K562 (cell line): Measurements from ENCODE around the gene TMEM229B. TPM values are rescaled to one million over a fixed set of nuclear protein-coding genes. Genes with fewer than 3 reads are reported as not detected.

Experiments used
- ATAC-seq: fragments of 200-7000 bp; cut with Tn5 transposase; 3 replicates; pipeline ENCODE4 v1.9.1; 2020; ENCODE audit warnings: moderate library complexity
- BruUV-seq: library from RNA; stranded (reverse); fragments of 400-500 nt; replicated peaks from 2 replicates; lab custom pipeline; 2021; lab: Mats Ljungman, UMichigan
- CTCF ChIA-PET: fragments of 300-600 bp; formaldehyde crosslinking; extraction: SDS; loops from one replicate; lab custom pipeline; 2021; ENCODE audit warnings: low intra/inter-chr PET ratio; lab: Yijun Ruan, JAX
- POLR2A ChIA-PET: fragments of 300-600, 350-650 bp; sonication (Branson Sonifier 250); formaldehyde crosslinking; extraction: SDS; loops from one replicate; lab custom pipeline; 2021; ENCODE audit warnings: antibody characterized with exemption, inconsistent platforms; lab: Yijun Ruan, JAX
- DNase-seq, 4 experiments: peaks; one replicate each; pipeline versions ENCODE4 v3.0.0 to v3.0.0-alpha.2; 2011 to 2018; ENCODE audit warnings: low spot score in 3 of 4, mixed read lengths in 3 of 4; ENCODE audit errors: extremely low read depth in 1 of 4
- FAIRE-seq: peaks from 2 replicates; lab custom pipeline; 2011; peaks lifted over from hg19 to GRCh38; lab: Jason Lieb, UNC
- H2AFZ ChIP-seq: 2 replicates; pipeline ENCODE4 v1.6.0; 2011; ENCODE audit warnings: low read depth, low read length, control low read depth, inconsistent platforms
- H3K27ac ChIP-seq: fragments of 200-600 bp; 3 replicates; pipeline ENCODE4 v1.8.0; 2011; ENCODE audit warnings: low read depth, mild to moderate bottlenecking, control low read depth, inconsistent platforms, low read length, moderate library complexity, mixed read lengths; ENCODE audit errors: extremely low read depth
- H3K27me3 ChIP-seq, 2 experiments: fragments of 300-600 bp in 1 of 2; 2 replicates in 1 of 2; 3 replicates in 1 of 2; pipeline versions ENCODE4 v1.6.0 to v1.8.0; 2011; ENCODE audit warnings: inconsistent platforms in 2 of 2, low read length in 2 of 2, mild to moderate bottlenecking in 1 of 2, mixed read lengths in 1 of 2, moderate library complexity in 1 of 2; ENCODE audit not compliant: control insufficient read depth in 2 of 2, insufficient read depth in 2 of 2
- H3K36me3 ChIP-seq: fragments of 300-600 bp; 3 replicates; pipeline ENCODE4 v1.8.0; 2011; ENCODE audit warnings: mild to moderate bottlenecking, low read length, inconsistent platforms; ENCODE audit not compliant: control insufficient read depth, insufficient read depth
- H3K4me1 ChIP-seq, 2 experiments: fragments of 200-600 bp in 1 of 2; replicated peaks in 1 of 2; 2 replicates in 1 of 2; 3 replicates in 1 of 2; pipeline versions ENCODE4 v1.5.1 to v1.8.0; 2011; ENCODE audit warnings: inconsistent platforms in 2 of 2, low read length in 2 of 2, mild to moderate bottlenecking in 1 of 2, mixed read lengths in 1 of 2, moderate library complexity in 1 of 2; ENCODE audit not compliant: control insufficient read depth in 2 of 2, insufficient read depth in 2 of 2
- H3K4me2 ChIP-seq: 2 replicates; pipeline ENCODE4 v1.6.1; 2011; ENCODE audit warnings: low read length, control low read depth, inconsistent platforms, mixed read lengths; ENCODE audit not compliant: insufficient read depth
- H3K4me3 ChIP-seq: fragments of 200-600 bp; sonication (generic), shearing (Covaris generic); 2 replicates; pipeline ENCODE4 v1.5.1; 2016; ENCODE audit warnings: control low read depth, inconsistent platforms
- H3K79me2 ChIP-seq: fragments of 200-600 bp; 3 replicates; pipeline ENCODE4 v1.8.0; 2011; ENCODE audit warnings: low read length, inconsistent platforms; ENCODE audit not compliant: control insufficient read depth, insufficient read depth
- H3K9ac ChIP-seq, 2 experiments: 2 replicates each; pipeline versions ENCODE4 v1.6.0 to v1.6.1; 2011; ENCODE audit warnings: low read depth in 2 of 2, low read length in 2 of 2, control low read depth in 1 of 2, inconsistent platforms in 1 of 2, mild to moderate bottlenecking in 1 of 2, mixed read lengths in 1 of 2; ENCODE audit not compliant: insufficient read depth in 1 of 2
- H3K9me1 ChIP-seq: one replicate; pipeline ENCODE4 v1.6.0; 2011; ENCODE audit warnings: inconsistent platforms, mild to moderate bottlenecking, low read length, moderate library complexity; ENCODE audit not compliant: control insufficient read depth, insufficient read depth
- H3K9me3 ChIP-seq: replicated peaks from 2 replicates; pipeline ENCODE4 v1.5.1; 2011; ENCODE audit warnings: low read depth, low read length, inconsistent platforms; ENCODE audit not compliant: control insufficient read depth, insufficient read depth
- H4K20me1 ChIP-seq: replicated peaks from 2 replicates; pipeline ENCODE4 v1.6.1; 2011; ENCODE audit warnings: low read length, inconsistent platforms, mixed read lengths; ENCODE audit not compliant: control insufficient read depth, insufficient read depth
- MAFG ChIP-seq: fragments of 450-650 bp; conservative IDR thresholded peaks from 2 replicates; pipeline ENCODE4 v1.6.1; 2016; ENCODE audit warnings: missing genetic modification characterization, missing compliant biosample characterization
- NFE2 ChIP-seq: IDR thresholded peaks from 2 replicates; pipeline ENCODE4 v1.6.1; 2014; ENCODE audit warnings: antibody characterized with exemption, low read depth
- SIX5 ChIP-seq, 2 experiments: IDR thresholded peaks; 2 replicates each; pipeline ENCODE4 v1.6.1; 2011; ENCODE audit warnings: low read length in 2 of 2, borderline replicate concordance in 1 of 2, low read depth in 1 of 2, mild to moderate bottlenecking in 1 of 2, moderate library complexity in 1 of 2; ENCODE audit not compliant: insufficient read depth in 1 of 2
- TBP ChIP-seq: optimal IDR thresholded peaks from 2 replicates; pipeline ENCODE3; 2011; ENCODE audit warnings: low read depth, low read length, improper control_type of control experiment
- ZNF124 ChIP-seq: sonication (generic); formaldehyde crosslinking; IDR thresholded peaks from 2 replicates; pipeline ENCODE4 v1.8.1; 2022; ENCODE audit warnings: missing genetic modification reagents
- ZNF184 ChIP-seq: sonication (generic); formaldehyde crosslinking; IDR thresholded peaks from 2 replicates; pipeline ENCODE4 v1.5.0; 2020; ENCODE audit warnings: missing genetic modification reagents
- ZNF316 ChIP-seq: fragments of 450-650 bp; IDR thresholded peaks from 2 replicates; pipeline ENCODE4 v1.6.1; 2016
- ZNF644 ChIP-seq: fragments of 200-800 bp; sonication (Bioruptor generic); IDR thresholded peaks from 2 replicates; pipeline ENCODE4 v1.6.1; 2016; ENCODE audit warnings: low read depth, missing genetic modification characterization, missing compliant biosample characterization
- WGBS: fragments of 100-300 bp; shearing (Covaris generic); methylation state at CpG from one replicate; pipeline ENCODE4 v1.1.6; 2016; ENCODE audit warnings: low coverage, mixed read lengths; ENCODE audit not compliant: insufficient coverage; ENCODE audit errors: missing lambda C conversion rate; 5-methylcytosine and 5-hydroxymethylcytosine counted together
- in situ Hi-C: fragments of 300-500 bp; cut with MboI; formaldehyde crosslinking; loops from 4 replicates; pipeline ENCODE4 v1.15.0; 2018; ENCODE audit warnings: inconsistent platforms, mixed read lengths
- intact Hi-C: fragments of 100-400 bp; cut with micrococcal nuclease; formaldehyde crosslinking; loops from 2 replicates; pipeline ENCODE4 v1.14.2; 2022
- polyA plus RNA-seq, 8 experiments: library from polyadenylated mRNA; depleted of rRNA in 4 of 8; stranded (reverse) in 5 of 8; unstranded in 3 of 8; fragments of >200 nt; fragmentation: Nextera tagmentation in 2 of 8; fragmentation: Illumina TruSeq in 1 of 8; extraction: Ambion mirVana in 2 of 8; extraction: Trizol in 1 of 8; gene quantifications; 2 replicates each; pipeline versions ENCODE4 v1.2.1 to v1.2.3, GENCODE V29; 2011 to 2014; ENCODE audit warnings: inconsistent platforms in 1 of 8, missing spikeins in 1 of 8
- total RNA-seq, 7 experiments: library from RNA; depleted of rRNA in 6 of 7; stranded (reverse); fragments of >200 nt in 6 of 7; fragmentation: Illumina TruSeq in 2 of 7; extraction: Trizol in 2 of 7; gene quantifications; 2 replicates each; pipeline versions ENCODE4 v1.2.1 to v1.2.3, GENCODE V29; 2011 to 2021; ENCODE audit warnings: low replicate concordance in 1 of 7
- TF ChIP-seq, protein P1 (sequence below): fragments of 450-650 bp; IDR thresholded peaks from 2 replicates; pipeline ENCODE4 v1.6.1; 2016

The TMEM229B gene
- total and polyA plus RNA-seq, 9 of the 15 experiments (the other 6 are each of a cell fraction or from before 2014, with no cell fraction given): not detected

DNA sequence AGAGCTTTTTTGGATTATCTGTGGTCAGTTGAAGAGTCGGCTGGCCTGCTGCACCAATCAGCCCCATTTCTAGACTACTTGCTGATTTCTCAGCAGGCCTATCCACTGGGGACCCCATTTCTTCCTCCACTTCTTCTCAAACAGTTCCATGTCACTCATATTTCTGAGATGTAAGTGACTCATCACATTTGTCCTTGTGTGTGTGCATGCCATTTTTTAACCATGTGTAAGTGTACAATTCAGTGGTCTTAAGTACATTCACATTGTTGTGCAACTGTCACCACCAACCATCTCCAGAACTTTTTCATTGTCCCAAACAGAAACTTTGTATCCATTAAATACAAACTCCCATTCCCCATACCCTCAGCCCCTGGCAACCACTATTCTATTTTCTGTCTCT lies 14.2 kb downstream of the TMEM229B start:
- Histone ChIP-seq H3K27me3 (peaks cover 5 to 31% of the 10 kb centered on the region in 2 experiments; a peak in 3 of 5 replicates), H2AFZ (no peak overlapping the region), H3K9ac (no peak overlapping the region), H3K9me1 (no peaks in the 10 kb centered on the region), H3K4me3 (no peak overlapping the region), H3K4me1 (peaks cover 0 to 8% of the 10 kb centered on the region in 2 experiments; a peak in 2 of 5 replicates), H3K27ac (no peak overlapping the region), H3K4me2 (no peak overlapping the region), H3K79me2 (no peaks in the 10 kb centered on the region), H3K9me3 (no peaks in the 10 kb centered on the region), H4K20me1 (no peaks in the 10 kb centered on the region), H3K36me3 (no peaks in the 10 kb centered on the region)
- WGBS: 11% methylated on average over 1 of the region's 1 CpG
- in situ Hi-C loops (no loop called here), intact Hi-C loops (no loop called here)
- BruUV-seq: no TSS peak
- FAIRE-seq (no peak), ATAC-seq (no peak), DNase-seq (no peak)
- POLR2A ChIA-PET: no interaction called here
- TF ChIP-seq SIX5 (IDR thresholded peaks at IDR 0.05; ENCODE audit: borderline replicate concordance in 1 of 2, insufficient read depth in 1 of 2, low read depth in 1 of 2, low read length in 2 of 2) (no peak), TBP (no peak), NFE2 (0 out of 2 replicates have a peak, but pooled peaks have one; percentile 27), ZNF316 (peak; percentile 25; the same call in 1 of the 2 replicates), MAFG (tag) (peak; percentile 54; the same call in 1 of the 2 replicates), ZNF184 (no peak), ZNF124 (no peak), ZNF644 (tag) (no peak)
- TF ChIP-seq, protein P1, sequence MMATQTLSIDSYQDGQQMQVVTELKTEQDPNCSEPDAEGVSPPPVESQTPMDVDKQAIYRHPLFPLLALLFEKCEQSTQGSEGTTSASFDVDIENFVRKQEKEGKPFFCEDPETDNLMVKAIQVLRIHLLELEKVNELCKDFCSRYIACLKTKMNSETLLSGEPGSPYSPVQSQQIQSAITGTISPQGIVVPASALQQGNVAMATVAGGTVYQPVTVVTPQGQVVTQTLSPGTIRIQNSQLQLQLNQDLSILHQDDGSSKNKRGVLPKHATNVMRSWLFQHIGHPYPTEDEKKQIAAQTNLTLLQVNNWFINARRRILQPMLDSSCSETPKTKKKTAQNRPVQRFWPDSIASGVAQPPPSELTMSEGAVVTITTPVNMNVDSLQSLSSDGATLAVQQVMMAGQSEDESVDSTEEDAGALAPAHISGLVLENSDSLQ: peak; percentile 44
- CTCF ChIA-PET: interaction anchor here (0.7 kb wide), 1 partner anchor 37 kb away, joined by 4 read pairs; no protein-coding TSS in a partner anchor
